Loucy (cell line): ENCODE measurements around the gene GULP1.

Experiments used
- H2AFZ ChIP-seq: fragments of 200-600 bp; sonication (generic); 2 replicates; pipeline ENCODE4 v1.6.0; 2016; ENCODE audit warnings: antibody characterized with exemption, mild to moderate bottlenecking, low read length, moderate library complexity
- H3F3A ChIP-seq: fragments of 200-600 bp; 2 replicates; pipeline ENCODE4 v1.6.0; 2016; ENCODE audit warnings: antibody characterized with exemption, low read depth, mild to moderate bottlenecking
- H3K27me3 ChIP-seq: fragments of 200-600 bp; sonication (generic); 2 replicates; pipeline ENCODE4 v1.6.1; 2014; ENCODE audit warnings: low read length, mild to moderate bottlenecking; ENCODE audit not compliant: insufficient read depth, poor library complexity, severe bottlenecking
- H3K36me3 ChIP-seq: fragments of 200-600 bp; sonication (generic); 2 replicates; pipeline ENCODE4 v1.6.1; 2016; ENCODE audit warnings: low read length; ENCODE audit not compliant: insufficient read depth
- H3K4me1 ChIP-seq: fragments of 200-600 bp; sonication (generic); 2 replicates; pipeline ENCODE4 v1.5.1; 2014; ENCODE audit warnings: low read length, mild to moderate bottlenecking; ENCODE audit not compliant: insufficient read depth, poor library complexity, severe bottlenecking
- H3K4me2 ChIP-seq: fragments of 200-600 bp; sonication (generic); 2 replicates; pipeline ENCODE4 v1.6.0; 2014; ENCODE audit warnings: antibody characterized with exemption, low read length, low read depth, mild to moderate bottlenecking; ENCODE audit not compliant: poor library complexity, severe bottlenecking
- H3K4me3 ChIP-seq: fragments of 200-600 bp; sonication (generic); 2 replicates; pipeline ENCODE4 v1.5.1; 2014; ENCODE audit warnings: low read length, mild to moderate bottlenecking, mixed read lengths; ENCODE audit not compliant: poor library complexity, severe bottlenecking
- H3K79me2 ChIP-seq: fragments of 200-600 bp; sonication (generic); 2 replicates; pipeline ENCODE4 v1.6.1; 2014; ENCODE audit warnings: low read length; ENCODE audit not compliant: insufficient read depth
- H3K9ac ChIP-seq: fragments of 200-600 bp; sonication (generic); 2 replicates; pipeline ENCODE4 v1.6.0; 2014; ENCODE audit warnings: mild to moderate bottlenecking, low read depth, low read length, moderate library complexity; ENCODE audit not compliant: poor library complexity, severe bottlenecking
- H3K9me2 ChIP-seq: fragments of 200-600 bp; sonication (generic); replicated peaks from 2 replicates; pipeline ENCODE4 v1.6.1; 2016; ENCODE audit warnings: low read depth, low read length, mixed read lengths
- H3K9me3 ChIP-seq: fragments of 200-600 bp; sonication (generic); 2 replicates; pipeline ENCODE4 v1.6.1; 2014; ENCODE audit warnings: mild to moderate bottlenecking, antibody characterized with exemption, low read length, low read depth; ENCODE audit not compliant: insufficient read depth
- H4K20me1 ChIP-seq: fragments of 200-600 bp; sonication (generic); 2 replicates; pipeline ENCODE4 v1.6.0; 2014; ENCODE audit warnings: antibody characterized with exemption, low read length, mild to moderate bottlenecking; ENCODE audit not compliant: insufficient read depth, poor library complexity, severe bottlenecking
- CTCF ChIP-seq: fragments of 200-600 bp; sonication (generic); conservative IDR thresholded peaks from 2 replicates; pipeline ENCODE4 v1.5.1; 2014; ENCODE audit warnings: mild to moderate bottlenecking, antibody characterized with exemption, low read length
- EZH2phosphoT487 ChIP-seq: fragments of 200-600 bp; IDR thresholded peaks from 2 replicates; pipeline ENCODE4 v1.6.1; 2018; ENCODE audit warnings: antibody characterized with exemption, mild to moderate bottlenecking, moderate library complexity, borderline replicate concordance

The GULP1 gene

GRCh38 chr2:188422726-188423125 is 131.1 kb downstream of the GULP1 start:
- TF ChIP-seq CTCF (no peak), EZH2phosphoT487 (no peak)
- H3F3A ChIP-seq = no peaks in the 10 kb centered on the region
- no peaks in the 10 kb centered on the region for H3K9me2 ChIP-seq
- H3K79me2 ChIP-seq = no peaks in the 10 kb centered on the region
- no peaks in the 10 kb centered on the region for H4K20me1 ChIP-seq
- no peak overlapping the region for H3K9ac ChIP-seq
- H2AFZ ChIP-seq = no peak overlapping the region
- H3K9me3 ChIP-seq = no peaks in the 10 kb centered on the region
- H3K4me3 ChIP-seq = no peak overlapping the region
- no peaks in the 10 kb centered on the region for H3K27me3 ChIP-seq
- H3K4me2 ChIP-seq = no peak overlapping the region
- no peaks in the 10 kb centered on the region for H3K4me1 ChIP-seq
- no peaks in the 10 kb centered on the region for H3K36me3 ChIP-seq

- Histone ChIP-seq H3K79me2 (no peaks in the 10 kb centered on the region), H3K4me2 (no peak overlapping the region)
Observed at GRCh38 chr2:188425266-188425665, 133.6 kb downstream of the GULP1 start.

GRCh38 chr2:188426121-188426520 is 134.4 kb downstream of the GULP1 start:
- Histone ChIP-seq H3K9me3 (no peaks in the 10 kb centered on the region), H3K4me3 (no peak overlapping the region), H3F3A (no peaks in the 10 kb centered on the region), H4K20me1 (no peaks in the 10 kb centered on the region), H3K79me2 (no peaks in the 10 kb centered on the region), H3K9me2 (no peaks in the 10 kb centered on the region), H3K4me2 (no peak overlapping the region), H3K27me3 (no peaks in the 10 kb centered on the region), H2AFZ (no peak overlapping the region), H3K36me3 (no peaks in the 10 kb centered on the region), H3K9ac (no peak overlapping the region), H3K4me1 (no peaks in the 10 kb centered on the region)
- no peak for TF ChIP-seq CTCF
- no peak for TF ChIP-seq EZH2phosphoT487

More at GRCh38 chr2:188425266-188425665, 133.6 kb downstream of the GULP1 start:
- no peak overlapping the region for H3K9ac ChIP-seq
- no peaks in the 10 kb centered on the region for H3F3A ChIP-seq
- H3K9me2 ChIP-seq = no peaks in the 10 kb centered on the region
- no peaks in the 10 kb centered on the region for H3K9me3 ChIP-seq
- H4K20me1 ChIP-seq = no peaks in the 10 kb centered on the region
- no peak for TF ChIP-seq CTCF
- TF ChIP-seq EZH2phosphoT487 = no peak
- H3K36me3 ChIP-seq = no peaks in the 10 kb centered on the region
- no peak overlapping the region for H2AFZ ChIP-seq
- no peak overlapping the region for H3K4me3 ChIP-seq
- H3K4me1 ChIP-seq = no peaks in the 10 kb centered on the region
- no peaks in the 10 kb centered on the region for H3K27me3 ChIP-seq
